ENCODE data around the gene HECTD4. TPM values are rescaled to one million over a fixed set of nuclear protein-coding genes. Genes with fewer than 3 reads are reported as not detected.

The HECTD4 gene
- total and polyA plus RNA-seq, 2 experiments from 2014 or later, result 25.7 to 36.9 TPM

GRCh38 chr12:112230136-112230535 is 152.1 kb downstream of the HECTD4 start:
- H3K4me2 ChIP-seq, result no peak overlapping the region
- H3K4me3 ChIP-seq, result no peak overlapping the region
- no peak for TF ChIP-seq ZNF114 (CRISPR knock-in tag; IDR thresholded peaks at IDR 0.05)
- TF ChIP-seq ETS1 (IDR thresholded peaks at IDR 0.05), result no peak
- TF ChIP-seq POLR2AphosphoS5 (IDR thresholded peaks at IDR 0.05; ENCODE audit: low read depth), result no peak
- TF ChIP-seq, protein P1, sequence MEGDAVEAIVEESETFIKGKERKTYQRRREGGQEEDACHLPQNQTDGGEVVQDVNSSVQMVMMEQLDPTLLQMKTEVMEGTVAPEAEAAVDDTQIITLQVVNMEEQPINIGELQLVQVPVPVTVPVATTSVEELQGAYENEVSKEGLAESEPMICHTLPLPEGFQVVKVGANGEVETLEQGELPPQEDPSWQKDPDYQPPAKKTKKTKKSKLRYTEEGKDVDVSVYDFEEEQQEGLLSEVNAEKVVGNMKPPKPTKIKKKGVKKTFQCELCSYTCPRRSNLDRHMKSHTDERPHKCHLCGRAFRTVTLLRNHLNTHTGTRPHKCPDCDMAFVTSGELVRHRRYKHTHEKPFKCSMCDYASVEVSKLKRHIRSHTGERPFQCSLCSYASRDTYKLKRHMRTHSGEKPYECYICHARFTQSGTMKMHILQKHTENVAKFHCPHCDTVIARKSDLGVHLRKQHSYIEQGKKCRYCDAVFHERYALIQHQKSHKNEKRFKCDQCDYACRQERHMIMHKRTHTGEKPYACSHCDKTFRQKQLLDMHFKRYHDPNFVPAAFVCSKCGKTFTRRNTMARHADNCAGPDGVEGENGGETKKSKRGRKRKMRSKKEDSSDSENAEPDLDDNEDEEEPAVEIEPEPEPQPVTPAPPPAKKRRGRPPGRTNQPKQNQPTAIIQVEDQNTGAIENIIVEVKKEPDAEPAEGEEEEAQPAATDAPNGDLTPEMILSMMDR (conservative IDR thresholded peaks at IDR 0.05; ENCODE audit: low read depth in 2 of 2), result no peak
- TF ChIP-seq JUNB (IDR thresholded peaks at IDR 0.05; ENCODE audit: unreplicated experiment), result no peak
- TF ChIP-seq STAT1 (IDR thresholded peaks at IDR 0.05; ENCODE audit: unreplicated experiment), result no peak
- TF ChIP-seq EZH2 (IDR thresholded peaks at IDR 0.05; ENCODE audit: low read depth, unreplicated experiment), result no peak
- no peak for TF ChIP-seq ZNF331 (CRISPR knock-in tag; IDR thresholded peaks at IDR 0.05; ENCODE audit: low read depth)
- no peak for TF ChIP-seq ZNF462 (CRISPR knock-in tag; IDR thresholded peaks at IDR 0.05)
- no peak for TF ChIP-seq EZH2phosphoT487 (IDR thresholded peaks at IDR 0.05; ENCODE audit: unreplicated experiment)
- no peak for TF ChIP-seq CREB1 (CRISPR knock-in tag; IDR thresholded peaks at IDR 0.05; ENCODE audit: low read depth)
- TF ChIP-seq, protein P2, sequence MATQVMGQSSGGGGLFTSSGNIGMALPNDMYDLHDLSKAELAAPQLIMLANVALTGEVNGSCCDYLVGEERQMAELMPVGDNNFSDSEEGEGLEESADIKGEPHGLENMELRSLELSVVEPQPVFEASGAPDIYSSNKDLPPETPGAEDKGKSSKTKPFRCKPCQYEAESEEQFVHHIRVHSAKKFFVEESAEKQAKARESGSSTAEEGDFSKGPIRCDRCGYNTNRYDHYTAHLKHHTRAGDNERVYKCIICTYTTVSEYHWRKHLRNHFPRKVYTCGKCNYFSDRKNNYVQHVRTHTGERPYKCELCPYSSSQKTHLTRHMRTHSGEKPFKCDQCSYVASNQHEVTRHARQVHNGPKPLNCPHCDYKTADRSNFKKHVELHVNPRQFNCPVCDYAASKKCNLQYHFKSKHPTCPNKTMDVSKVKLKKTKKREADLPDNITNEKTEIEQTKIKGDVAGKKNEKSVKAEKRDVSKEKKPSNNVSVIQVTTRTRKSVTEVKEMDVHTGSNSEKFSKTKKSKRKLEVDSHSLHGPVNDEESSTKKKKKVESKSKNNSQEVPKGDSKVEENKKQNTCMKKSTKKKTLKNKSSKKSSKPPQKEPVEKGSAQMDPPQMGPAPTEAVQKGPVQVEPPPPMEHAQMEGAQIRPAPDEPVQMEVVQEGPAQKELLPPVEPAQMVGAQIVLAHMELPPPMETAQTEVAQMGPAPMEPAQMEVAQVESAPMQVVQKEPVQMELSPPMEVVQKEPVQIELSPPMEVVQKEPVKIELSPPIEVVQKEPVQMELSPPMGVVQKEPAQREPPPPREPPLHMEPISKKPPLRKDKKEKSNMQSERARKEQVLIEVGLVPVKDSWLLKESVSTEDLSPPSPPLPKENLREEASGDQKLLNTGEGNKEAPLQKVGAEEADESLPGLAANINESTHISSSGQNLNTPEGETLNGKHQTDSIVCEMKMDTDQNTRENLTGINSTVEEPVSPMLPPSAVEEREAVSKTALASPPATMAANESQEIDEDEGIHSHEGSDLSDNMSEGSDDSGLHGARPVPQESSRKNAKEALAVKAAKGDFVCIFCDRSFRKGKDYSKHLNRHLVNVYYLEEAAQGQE (IDR thresholded peaks at IDR 0.05; ENCODE audit: unreplicated experiment), result no peak
- Mint-ChIP-seq H3K9me3 (no peaks in the 10 kb centered on the region), H3K36me3 (ENCODE audit: low read depth) (peaks cover 11% of the 10 kb centered on the region; the same call in 2 of the 3 replicates), H3K27me3 (ENCODE audit: insufficient read depth, low read depth, poor library complexity) (no peaks in the 10 kb centered on the region), H3K4me3 (no peak overlapping the region), H3K27ac (no peak overlapping the region), H3K4me1 (no peaks in the 10 kb centered on the region)
- no peaks in the 10 kb centered on the region for H3F3A ChIP-seq (replicated peaks; ENCODE audit: low read depth)
- ATAC-seq, result no peak
- H4K20me1 ChIP-seq (replicated peaks; ENCODE audit: insufficient read depth), result peaks cover 3% of the 10 kb centered on the region; the same call in 1 of the 2 replicates
- no peaks in the 10 kb centered on the region for H3K4me1 ChIP-seq (ENCODE audit: insufficient read depth)
- H2AFZ ChIP-seq, result no peak overlapping the region
- no peak for DNase-seq (ENCODE audit: low spot score)
- H3K79me2 ChIP-seq (replicated peaks; ENCODE audit: insufficient read depth), result no peaks in the 10 kb centered on the region
- H3K27me3 ChIP-seq (ENCODE audit: insufficient read depth), result no peaks in the 10 kb centered on the region
- H3K27ac ChIP-seq (ENCODE audit: low read depth), result no peak overlapping the region
- H3K36me3 ChIP-seq (ENCODE audit: insufficient read depth), result peaks cover 45% of the 10 kb centered on the region
- H3K9me2 ChIP-seq (ENCODE audit: insufficient read depth), result no peaks in the 10 kb centered on the region

Data from GM23338 (cell line).